HG03439 (cell line): ENCODE results near the gene UBE2D3.
A peak's percentile ranks its signal among the peaks of the same experiment; 100 is the strongest.
"Not testable (repeated sequence)": the region's sequence is repeated elsewhere in the genome, so short reads cannot be mapped to it uniquely, and the experiment has no call there.

Experiments used
- ATAC-seq: cut with Tn5 transposase; IDR thresholded peaks from one replicate; pipeline ENCODE4 v1.9.1; 2021; ENCODE audit warnings: mild to moderate bottlenecking, moderate library complexity; ENCODE audit not compliant: unreplicated experiment

UBE2D3 gene

DNA sequence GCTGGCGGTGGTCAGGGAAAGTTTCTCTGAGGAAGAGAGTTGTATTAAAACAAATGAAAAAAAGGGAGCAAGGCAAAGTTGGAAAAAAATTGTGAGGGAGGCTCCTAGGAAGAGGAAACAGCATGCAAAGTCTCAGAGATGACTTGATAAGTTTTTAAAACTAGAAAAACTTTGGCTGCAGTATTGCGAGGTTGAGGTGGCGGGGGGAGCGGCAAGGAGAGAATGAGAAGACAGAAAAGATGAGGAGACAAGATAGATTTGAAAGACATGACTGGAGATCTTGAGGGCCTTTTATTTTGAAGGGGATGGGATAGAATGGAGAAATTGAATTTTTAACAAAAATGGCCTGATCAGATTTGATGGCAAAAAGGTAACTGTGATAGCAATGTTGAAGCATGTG lies 4.8 kb upstream of the UBE2D3 start:
- ATAC-seq, result no peak

- ATAC-seq, result no peak
Observed at GRCh38 chr4:102829803-102830202, 2.5 kb upstream of the UBE2D3 start.

DNA sequence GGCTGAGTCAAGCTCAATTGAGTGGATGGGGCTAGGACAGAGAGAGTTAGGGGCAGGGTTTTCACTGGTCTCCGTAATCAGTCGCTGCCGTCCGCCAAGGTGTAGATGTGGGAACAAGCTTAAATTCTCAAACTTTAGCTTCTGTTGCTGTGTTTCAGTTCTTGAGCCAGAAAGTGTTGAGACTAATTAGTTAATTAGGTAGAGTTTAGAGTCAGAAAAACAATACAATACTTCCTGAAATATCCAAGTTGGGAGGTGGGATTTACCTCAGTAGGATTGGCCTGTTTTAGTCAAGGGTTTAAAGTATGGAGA lies 1.1 kb upstream of the UBE2D3 start:
- ATAC-seq, result no peak

GRCh38 chr4:102827674-102828496 lies 534 bp upstream of the UBE2D3 start:
- peak; percentile 86 for ATAC-seq

- no peak for ATAC-seq
Observed at GRCh38 chr4:102826105-102826889, 1.1 kb downstream of the UBE2D3 start.

GRCh38 chr4:102825261-102826091 lies 1.9 kb downstream of the UBE2D3 start:
- ATAC-seq, result no peak

DNA sequence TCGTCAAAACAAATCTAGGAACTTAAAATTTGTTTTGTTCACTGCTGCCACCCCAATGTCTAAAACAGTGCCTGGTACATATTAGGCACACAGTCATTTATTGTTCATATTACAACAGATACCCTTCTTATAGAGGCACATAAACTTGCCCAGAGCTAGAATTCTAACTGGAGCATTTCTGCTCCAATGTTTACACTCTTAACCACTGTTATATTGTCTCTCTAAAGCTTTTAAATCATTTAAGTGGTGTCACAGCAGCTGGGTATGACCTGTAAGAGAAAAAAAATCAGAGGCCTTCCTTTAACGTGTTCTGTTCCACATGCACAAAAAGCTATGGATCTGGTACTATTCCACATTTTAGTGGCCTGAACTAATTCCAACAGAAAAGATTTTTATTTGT lies 3.0 kb downstream of the UBE2D3 start:
- ATAC-seq, result no peak

DNA sequence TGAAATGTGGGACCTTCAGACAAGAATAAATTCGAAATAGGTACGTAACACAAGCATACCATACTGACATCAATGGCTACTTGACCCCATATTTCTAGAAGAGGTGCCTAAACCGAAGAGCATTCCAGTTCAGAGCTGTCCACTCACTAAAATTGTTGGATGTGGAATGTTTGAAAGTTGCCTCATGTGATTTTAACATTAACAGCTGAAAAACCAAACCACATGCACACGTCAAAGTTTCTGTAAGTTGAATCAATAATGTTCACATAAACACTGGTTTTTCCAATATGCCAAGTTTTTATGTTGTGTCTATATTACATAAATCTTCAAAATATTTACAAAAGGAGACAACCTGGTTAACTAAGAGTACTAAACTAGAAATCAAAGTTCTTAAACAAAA lies 3.5 kb downstream of the UBE2D3 start:
- ATAC-seq, result no peak

GRCh38 chr4:102823464-102823863 lies 3.9 kb downstream of the UBE2D3 start:
- no peak for ATAC-seq

DNA sequence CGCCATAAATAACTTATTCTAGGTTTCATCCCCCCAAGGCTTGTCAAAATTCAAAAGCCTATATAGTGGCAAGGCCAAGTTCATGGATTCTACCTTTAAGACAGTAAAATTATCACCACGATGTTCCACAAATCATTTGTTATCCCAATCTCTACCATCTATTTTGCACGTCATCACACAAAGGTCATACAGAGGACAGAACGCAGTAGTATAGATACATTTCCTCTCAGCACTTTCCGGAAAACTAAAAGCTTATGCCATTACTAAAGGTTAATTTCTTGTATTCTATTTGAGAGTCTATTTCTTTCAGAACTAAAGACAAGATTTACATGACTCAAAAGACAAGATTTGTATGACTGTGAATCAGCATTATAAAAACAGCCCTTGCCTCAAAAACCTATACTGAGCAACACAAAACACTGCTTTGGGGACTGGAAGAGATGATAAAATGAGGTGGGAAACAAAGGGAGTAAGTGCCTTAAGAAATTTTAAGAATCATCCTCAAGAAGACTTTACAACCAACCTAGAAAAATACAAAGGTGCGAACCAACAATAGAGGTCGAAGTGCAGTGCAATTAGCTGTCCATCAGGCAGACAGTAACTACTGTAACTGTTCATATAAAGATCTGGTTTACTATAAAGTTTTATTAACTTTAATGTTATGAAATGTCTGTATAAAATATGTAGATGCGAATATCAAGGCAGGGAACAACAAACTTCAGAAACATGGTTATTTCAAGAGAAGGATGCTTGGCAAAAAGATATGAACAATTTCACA lies 7.6 kb downstream of the UBE2D3 start:
- no peak for ATAC-seq

DNA sequence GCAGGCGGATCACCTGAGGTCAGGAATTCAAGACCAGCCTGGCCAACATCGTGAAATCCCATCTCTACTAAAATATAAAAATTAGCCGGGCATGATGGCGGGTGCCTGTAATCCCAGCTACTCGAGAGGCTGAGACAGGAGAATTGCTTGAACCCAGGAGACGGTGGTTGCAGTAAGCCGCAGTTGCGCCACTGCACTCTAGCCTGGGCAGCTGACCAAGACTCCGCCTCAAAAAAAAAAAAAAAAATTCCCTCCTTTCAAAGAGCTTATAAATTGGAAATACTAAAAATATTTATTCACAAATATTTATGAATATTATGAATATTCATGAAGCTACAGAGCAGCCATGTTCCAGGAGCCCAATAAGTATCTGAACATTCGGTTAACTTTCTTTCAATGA lies 8.3 kb downstream of the UBE2D3 start:
- not testable (repeated sequence) for ATAC-seq

- no peak for ATAC-seq
Observed at GRCh38 chr4:102817613-102818268, 9.6 kb downstream of the UBE2D3 start.

DNA sequence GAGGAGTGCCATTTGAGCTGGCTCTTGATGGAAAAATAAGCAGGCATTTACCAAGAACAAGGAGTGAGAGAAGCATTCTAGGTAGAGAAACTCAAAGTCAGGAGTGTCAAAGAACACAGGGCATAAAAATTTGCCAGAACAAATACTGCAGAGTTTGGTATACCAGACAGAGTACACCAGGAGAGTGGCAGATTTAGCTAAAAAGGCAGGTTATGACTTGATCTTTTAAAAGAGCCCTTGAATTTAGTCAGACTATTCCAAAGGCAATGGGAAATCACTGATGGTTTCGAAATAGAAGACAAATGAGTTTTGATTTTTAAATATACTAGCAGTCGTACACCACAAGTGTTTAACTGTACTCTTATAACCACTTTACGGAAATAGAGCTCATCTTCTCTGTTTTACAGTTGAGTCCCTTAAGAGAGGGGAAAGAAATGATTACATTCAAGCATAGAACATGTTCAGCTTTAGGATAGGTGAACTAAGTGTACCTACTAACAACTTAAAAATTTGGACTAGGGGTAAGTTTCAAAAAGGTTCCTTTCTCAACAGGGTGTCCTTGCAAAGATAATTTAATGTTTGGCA lies 10.2 kb downstream of the UBE2D3 start:
- no peak for ATAC-seq

DNA sequence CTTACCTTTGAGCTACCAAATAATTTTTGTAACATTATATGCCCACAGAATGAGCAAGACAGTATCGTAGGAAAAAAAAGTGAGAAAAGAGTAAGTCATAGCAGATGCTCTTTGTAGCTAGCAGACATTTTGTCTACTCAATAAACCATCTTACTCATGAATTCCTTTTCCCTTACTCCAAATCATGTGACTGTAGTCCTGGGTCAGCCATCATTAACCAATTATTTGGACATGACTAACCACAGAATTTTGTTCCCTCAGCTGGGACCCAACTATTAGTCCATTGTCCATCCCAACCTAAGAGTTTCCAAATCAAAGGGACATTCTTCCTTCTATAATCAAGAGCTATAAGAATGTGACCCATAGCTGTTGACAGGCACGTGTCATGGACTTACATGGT lies 11.4 kb downstream of the UBE2D3 start:
- ATAC-seq, result no peak

GRCh38 chr4:102809691-102810090 lies 17.7 kb downstream of the UBE2D3 start:
- no peak for ATAC-seq

GRCh38 chr4:102809190-102809589 lies 18.2 kb downstream of the UBE2D3 start:
- no peak for ATAC-seq

DNA sequence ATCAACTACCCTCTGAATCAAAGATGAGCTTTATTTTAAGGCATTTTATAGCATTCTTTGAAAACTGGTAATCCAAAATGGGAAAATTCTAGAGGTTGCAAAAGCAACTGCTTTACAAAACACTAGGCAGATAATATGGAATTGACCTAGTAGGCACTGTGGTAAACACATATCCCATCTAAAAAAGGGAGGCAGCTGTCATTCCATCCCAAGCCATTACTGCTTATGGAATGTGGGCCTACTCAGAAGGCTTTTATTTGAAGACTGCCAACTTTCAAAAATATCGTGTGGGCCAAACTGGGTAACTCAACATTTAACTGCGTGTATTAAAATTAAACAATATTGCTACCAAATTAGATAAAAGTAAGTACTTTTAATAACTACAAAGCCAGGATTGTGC lies 19.3 kb downstream of the UBE2D3 start:
- ATAC-seq, result no peak

DNA sequence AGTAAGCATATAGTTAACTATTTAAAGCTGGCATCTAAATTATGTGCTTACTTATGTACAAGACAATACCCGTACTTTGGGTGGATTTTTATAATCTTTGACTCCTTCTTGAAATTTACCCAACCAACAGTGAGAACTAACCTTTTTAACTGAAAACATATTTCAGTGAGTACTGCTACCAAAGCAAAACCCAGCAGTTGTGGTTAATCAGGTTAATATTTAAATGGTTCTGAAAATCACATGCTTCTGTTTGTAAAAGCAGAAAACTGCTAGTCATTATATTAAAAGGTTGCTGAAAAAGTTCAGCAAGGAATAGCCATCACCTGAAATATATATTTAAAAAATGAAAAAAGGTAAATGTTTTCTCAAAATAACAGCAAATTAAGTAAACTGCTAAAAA lies 20.0 kb downstream of the UBE2D3 start:
- ATAC-seq, result no peak

DNA sequence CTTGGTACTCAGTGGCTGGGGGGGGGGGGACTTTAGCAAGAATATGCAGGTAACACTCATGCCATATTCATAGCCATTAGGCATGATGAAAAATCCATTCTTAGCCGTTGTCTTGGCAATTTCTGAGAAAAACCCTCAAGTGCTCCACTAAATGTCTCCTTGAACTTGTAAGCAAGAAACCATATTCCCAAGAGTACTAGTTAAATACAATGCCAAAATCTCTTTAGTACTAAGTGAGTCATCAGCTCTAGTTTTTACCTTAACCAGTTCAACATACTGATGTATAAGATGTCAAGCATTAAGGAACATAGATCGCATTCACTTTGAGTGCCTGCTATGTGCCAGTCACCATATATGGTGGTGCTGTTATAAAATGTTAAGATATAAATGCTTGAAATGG lies 27.5 kb downstream of the UBE2D3 start:
- ATAC-seq, result no peak

- ATAC-seq, result no peak
Observed at GRCh38 chr4:102794999-102795398, 32.4 kb downstream of the UBE2D3 start.
